GM19438 (cell line): ENCODE data around the gene FHIP1B.

Experiments used
- ATAC-seq: cut with Tn5 transposase; IDR thresholded peaks from one replicate; pipeline ENCODE4 v1.9.1; 2021; ENCODE audit warnings: low read depth; ENCODE audit not compliant: unreplicated experiment

Gene FHIP1B

GRCh38 chr11:6203327-6203726 is 31.1 kb downstream of the FHIP1B start:
- peak; percentile 90 for ATAC-seq

- ATAC-seq: no peak
These were observed 32.4 kb downstream of the FHIP1B start for GRCh38 chr11:6202041-6202440.

DNA sequence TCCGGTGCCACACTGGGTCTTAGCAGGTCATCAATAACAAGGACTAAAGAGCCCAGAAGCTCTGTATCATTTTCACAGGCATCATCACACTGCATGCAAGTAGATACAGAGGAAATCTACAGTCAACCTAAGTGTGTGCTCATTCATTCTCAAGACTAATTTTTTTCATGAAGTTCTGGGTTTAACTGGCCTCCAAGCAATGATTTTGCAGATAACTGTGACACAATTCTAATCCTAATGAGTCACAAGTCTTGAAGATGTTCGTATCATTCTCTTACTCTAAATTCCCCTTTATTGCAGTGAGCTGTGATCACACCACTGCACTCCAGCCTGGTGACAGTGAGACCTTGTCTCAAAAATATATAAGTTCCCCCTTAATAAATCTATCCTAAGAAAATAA is 33.0 kb downstream of the FHIP1B start:
- ATAC-seq: no peak

GRCh38 chr11:6200975-6201374 is 33.5 kb downstream of the FHIP1B start:
- ATAC-seq: no peak

- no peak for ATAC-seq
These were observed 35.1 kb downstream of the FHIP1B start, which contains the start of gene OR52W1 for GRCh38 chr11:6199174-6199810. TSS of gene OR52W1 (plus strand) at chr11:6199224. CDS start at chr11:6199224, 0 bp downstream.

DNA sequence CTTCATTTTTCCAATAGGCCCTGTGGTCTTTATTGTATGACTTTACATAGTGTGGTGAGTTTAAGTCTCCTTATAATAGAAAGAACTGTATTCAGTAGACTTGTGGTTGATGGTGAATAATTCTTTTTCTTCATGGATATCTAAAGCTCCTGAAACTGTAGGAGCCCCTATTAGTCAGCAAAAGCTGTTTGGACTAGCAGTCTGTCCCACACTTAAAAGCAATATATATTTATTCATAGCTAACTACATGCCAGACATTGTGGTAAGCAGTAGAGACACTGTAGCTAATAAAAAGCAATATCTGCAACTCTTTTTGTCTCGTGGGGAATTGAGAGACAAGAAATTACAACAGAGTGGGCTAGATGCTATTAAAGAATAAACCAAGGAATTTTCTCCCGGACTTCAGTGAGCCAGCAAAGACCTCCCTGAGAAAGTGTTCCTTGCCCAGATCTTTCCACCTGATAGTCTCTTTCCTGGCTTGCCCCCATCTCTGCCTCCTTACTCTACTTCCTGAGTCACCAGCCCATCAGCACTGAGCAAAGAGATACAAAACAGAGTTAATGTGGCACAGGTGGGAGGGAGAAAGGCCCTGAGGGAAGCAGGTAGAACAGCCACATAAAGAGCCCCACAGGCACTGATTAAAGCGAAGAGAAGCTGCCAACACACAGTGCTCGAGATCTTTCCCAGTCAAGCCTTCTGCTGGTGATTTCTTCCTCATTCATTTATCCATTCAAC is 36.8 kb downstream of the FHIP1B start:
- ATAC-seq: no peak

DNA sequence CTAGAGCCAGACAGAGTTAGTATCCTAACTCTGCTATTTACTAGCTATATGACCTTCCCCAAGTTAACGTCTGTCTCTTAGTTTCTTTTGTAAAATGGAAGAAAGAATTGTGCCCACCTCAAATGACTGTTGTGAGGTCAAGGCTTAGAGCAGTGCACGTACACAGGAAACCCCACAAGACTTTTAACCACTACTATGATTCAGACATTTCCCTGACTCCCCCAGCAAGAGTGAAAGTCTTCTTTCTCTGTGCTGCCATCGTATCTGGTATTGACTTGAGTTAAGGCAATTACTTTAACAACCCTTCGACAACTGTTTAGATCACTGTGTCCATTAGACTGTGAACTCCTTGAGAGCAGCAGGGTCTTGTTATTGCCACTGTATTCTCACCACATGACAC is 38.0 kb downstream of the FHIP1B start:
- no peak for ATAC-seq

DNA sequence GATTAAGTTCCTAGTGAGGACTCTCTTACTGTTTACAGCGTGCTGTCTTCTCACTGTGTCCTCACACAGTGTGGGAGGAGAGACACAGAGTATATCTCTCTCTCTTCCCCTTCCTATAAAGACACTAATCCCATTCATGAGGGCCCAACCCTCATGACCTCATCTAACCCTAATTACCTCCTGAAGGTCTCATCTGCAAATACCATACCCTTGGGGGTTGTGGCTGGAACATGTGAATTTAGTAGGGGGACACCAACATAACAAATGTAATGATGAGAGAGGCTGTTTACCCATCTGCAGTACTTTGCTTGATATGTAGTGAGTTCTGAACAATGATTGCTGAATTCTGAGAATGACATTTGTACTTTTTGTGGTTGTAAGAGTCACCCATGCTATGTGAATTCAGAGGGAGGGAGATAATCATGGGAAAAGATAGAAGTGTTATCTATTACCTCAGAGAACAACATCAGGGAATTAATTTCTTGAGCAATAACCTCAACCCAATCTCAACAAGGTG is 40.3 kb downstream of the FHIP1B start:
- no peak for ATAC-seq

DNA sequence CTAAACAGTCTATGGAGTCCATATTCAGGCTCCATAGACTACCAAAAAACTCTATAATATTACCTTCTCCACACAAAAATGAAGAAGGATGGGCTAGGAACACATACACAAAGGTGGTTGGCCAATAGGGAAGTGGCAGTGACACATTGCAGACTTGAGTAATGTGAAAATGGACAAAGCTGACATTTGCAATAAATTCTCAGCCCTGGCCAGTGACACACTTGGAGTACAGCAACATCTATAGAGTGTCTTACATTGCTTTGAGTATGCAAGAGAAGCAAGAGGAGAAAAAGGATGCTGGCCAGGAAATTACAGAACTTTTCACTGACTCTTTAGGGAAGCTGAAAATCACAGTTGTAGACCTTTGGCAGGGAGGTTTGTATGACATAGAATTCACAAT is 42.7 kb downstream of the FHIP1B start:
- no peak for ATAC-seq

DNA sequence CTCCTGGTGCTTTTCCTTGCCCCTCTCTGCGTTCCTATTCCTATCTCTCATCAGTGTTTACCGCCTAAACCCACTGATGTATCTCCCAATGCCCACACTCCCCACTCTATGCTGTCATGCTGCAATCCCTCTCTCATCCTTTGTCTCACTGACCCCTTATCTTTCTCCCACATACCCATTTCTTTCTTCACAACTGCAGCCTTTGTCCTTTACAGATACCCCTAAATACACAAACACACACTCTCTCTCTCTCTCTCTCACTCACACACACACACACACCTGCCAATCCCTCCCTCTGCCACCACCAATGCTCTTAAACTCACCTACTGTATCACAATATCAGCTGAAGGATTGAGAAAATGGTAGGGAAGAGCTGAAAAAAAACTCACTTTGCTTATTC is 59.0 kb downstream of the FHIP1B start:
- ATAC-seq: no peak

DNA sequence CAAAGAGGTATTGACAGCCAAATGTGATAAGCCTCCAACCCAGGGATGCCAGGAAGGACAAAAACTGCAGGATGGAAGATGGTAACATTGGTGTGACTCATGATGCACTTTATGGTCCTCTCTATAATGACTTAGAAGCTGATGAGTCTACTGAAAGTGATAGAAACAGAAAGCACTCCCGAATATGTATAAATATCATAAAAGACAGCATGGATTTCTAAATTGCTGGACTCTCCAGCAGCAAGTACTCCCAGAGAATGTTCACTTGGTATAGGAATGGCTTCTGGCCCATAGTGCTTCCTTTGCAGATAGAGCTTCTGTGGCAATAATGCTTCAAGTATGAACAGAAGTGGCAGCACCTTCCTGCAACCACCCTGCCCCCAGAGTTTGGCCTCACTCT is 64.2 kb downstream of the FHIP1B start, which contains the start of gene OR52B2:
TSS of gene OR52B2 (minus strand) at position 101 of the 400 bp plus-strand sequence. CDS start at position 101, 0 bp downstream.
- no peak for ATAC-seq
